ENCODE results near the gene CDH23.

DNA sequence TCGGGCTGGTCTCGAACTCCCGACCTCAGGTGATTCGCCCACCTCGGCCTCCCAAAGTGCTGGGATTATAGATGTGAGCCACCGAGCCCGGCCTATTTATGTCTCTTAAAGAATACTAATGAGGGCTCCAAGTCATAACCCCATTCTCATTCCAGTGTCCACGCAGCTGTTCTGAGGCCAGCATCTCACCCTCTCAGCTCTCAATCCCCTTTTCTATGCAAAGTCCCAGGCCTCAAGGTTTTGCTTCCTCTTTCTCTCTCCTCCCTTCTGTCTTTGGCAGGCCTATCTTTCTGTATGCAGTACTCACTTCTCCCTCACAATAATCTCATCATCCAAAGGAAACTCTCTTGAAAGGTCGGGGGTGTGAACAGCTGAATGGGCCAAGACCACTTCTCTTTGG, 404.6 kb downstream of the CDH23 start:
- TF ChIP-seq POLR2A (IDR thresholded peaks at IDR 0.05; ENCODE audit: low read length) (no peak), SREBF2 (IDR thresholded peaks at IDR 0.05) (no peak), RNF2 (IDR thresholded peaks at IDR 0.05; ENCODE audit: borderline replicate concordance, low read depth) (no peak), BHLHE40 (IDR thresholded peaks at IDR 0.05; ENCODE audit: low read depth, low read length) (no peak)
- TF ChIP-seq, protein P1, sequence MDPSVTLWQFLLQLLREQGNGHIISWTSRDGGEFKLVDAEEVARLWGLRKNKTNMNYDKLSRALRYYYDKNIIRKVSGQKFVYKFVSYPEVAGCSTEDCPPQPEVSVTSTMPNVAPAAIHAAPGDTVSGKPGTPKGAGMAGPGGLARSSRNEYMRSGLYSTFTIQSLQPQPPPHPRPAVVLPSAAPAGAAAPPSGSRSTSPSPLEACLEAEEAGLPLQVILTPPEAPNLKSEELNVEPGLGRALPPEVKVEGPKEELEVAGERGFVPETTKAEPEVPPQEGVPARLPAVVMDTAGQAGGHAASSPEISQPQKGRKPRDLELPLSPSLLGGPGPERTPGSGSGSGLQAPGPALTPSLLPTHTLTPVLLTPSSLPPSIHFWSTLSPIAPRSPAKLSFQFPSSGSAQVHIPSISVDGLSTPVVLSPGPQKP (IDR thresholded peaks at IDR 0.05; ENCODE audit: low read depth, low read length), result no peak
- TF ChIP-seq, protein P2, sequence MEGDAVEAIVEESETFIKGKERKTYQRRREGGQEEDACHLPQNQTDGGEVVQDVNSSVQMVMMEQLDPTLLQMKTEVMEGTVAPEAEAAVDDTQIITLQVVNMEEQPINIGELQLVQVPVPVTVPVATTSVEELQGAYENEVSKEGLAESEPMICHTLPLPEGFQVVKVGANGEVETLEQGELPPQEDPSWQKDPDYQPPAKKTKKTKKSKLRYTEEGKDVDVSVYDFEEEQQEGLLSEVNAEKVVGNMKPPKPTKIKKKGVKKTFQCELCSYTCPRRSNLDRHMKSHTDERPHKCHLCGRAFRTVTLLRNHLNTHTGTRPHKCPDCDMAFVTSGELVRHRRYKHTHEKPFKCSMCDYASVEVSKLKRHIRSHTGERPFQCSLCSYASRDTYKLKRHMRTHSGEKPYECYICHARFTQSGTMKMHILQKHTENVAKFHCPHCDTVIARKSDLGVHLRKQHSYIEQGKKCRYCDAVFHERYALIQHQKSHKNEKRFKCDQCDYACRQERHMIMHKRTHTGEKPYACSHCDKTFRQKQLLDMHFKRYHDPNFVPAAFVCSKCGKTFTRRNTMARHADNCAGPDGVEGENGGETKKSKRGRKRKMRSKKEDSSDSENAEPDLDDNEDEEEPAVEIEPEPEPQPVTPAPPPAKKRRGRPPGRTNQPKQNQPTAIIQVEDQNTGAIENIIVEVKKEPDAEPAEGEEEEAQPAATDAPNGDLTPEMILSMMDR (IDR thresholded peaks at IDR 0.05), result no peak
- TF ChIP-seq, protein P3, sequence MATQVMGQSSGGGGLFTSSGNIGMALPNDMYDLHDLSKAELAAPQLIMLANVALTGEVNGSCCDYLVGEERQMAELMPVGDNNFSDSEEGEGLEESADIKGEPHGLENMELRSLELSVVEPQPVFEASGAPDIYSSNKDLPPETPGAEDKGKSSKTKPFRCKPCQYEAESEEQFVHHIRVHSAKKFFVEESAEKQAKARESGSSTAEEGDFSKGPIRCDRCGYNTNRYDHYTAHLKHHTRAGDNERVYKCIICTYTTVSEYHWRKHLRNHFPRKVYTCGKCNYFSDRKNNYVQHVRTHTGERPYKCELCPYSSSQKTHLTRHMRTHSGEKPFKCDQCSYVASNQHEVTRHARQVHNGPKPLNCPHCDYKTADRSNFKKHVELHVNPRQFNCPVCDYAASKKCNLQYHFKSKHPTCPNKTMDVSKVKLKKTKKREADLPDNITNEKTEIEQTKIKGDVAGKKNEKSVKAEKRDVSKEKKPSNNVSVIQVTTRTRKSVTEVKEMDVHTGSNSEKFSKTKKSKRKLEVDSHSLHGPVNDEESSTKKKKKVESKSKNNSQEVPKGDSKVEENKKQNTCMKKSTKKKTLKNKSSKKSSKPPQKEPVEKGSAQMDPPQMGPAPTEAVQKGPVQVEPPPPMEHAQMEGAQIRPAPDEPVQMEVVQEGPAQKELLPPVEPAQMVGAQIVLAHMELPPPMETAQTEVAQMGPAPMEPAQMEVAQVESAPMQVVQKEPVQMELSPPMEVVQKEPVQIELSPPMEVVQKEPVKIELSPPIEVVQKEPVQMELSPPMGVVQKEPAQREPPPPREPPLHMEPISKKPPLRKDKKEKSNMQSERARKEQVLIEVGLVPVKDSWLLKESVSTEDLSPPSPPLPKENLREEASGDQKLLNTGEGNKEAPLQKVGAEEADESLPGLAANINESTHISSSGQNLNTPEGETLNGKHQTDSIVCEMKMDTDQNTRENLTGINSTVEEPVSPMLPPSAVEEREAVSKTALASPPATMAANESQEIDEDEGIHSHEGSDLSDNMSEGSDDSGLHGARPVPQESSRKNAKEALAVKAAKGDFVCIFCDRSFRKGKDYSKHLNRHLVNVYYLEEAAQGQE (IDR thresholded peaks at IDR 0.05), result no peak

Data from A549 (cell line).